Measurements from ENCODE around the gene FBXO21. TPM values are rescaled to one million over a fixed set of nuclear protein-coding genes. Genes with fewer than 3 reads are reported as not detected.

The FBXO21 gene
- total RNA-seq, 2 experiments from 2014 or later, result 34.4 to 60.8 TPM

DNA sequence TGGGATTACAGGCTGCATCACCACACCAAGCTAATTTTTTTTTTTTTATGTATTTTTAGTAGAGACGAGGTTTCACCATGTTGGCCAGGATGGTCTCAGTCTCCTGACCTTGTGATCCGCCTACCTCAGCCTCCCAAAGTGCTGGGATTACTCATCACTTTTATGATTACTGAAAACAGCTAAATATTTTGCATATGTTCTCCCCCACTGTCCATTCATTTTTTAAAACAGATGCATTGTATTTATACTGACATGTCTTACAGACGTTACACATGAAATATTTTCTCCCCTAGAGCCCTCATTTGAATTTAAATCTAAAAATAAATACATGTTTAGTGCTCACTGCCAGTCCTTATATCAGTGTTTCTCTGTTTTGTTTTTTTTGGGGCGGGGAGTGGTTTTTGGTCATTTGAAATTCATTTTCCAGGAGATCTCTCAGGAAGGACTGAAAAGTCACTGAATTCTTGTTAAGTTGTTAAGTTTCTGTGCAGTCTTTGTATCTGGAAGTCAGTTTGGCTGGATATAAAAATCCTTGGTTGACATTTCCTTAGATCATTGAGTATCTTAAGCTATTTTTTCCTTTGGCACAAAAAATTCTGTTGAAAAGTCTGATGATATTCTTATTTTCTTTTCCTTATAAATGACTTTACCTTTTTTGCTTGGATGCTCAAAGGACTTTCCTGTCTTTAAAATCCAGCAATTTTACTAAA, 9.4 kb downstream of the FBXO21 start:
- H3K4me1 ChIP-seq (ENCODE audit: insufficient read depth, low read length, poor library complexity, severe bottlenecking), result no peaks in the 10 kb centered on the region
- ChIA-PET CTCF (ENCODE audit: unreplicated experiment) (no interaction called here), POLR2A (interaction anchor here (0.7 kb wide), 1 partner anchor 25 kb away, joined by 3 read pairs; no protein-coding TSS in a partner anchor)
- intact Hi-C loops (cut with micrococcal nuclease; ENCODE audit: unreplicated experiment), result no loop called here
- no peaks in the 10 kb centered on the region for H3K9me2 ChIP-seq (ENCODE audit: insufficient read depth, low read length)
- TF ChIP-seq, protein P1, sequence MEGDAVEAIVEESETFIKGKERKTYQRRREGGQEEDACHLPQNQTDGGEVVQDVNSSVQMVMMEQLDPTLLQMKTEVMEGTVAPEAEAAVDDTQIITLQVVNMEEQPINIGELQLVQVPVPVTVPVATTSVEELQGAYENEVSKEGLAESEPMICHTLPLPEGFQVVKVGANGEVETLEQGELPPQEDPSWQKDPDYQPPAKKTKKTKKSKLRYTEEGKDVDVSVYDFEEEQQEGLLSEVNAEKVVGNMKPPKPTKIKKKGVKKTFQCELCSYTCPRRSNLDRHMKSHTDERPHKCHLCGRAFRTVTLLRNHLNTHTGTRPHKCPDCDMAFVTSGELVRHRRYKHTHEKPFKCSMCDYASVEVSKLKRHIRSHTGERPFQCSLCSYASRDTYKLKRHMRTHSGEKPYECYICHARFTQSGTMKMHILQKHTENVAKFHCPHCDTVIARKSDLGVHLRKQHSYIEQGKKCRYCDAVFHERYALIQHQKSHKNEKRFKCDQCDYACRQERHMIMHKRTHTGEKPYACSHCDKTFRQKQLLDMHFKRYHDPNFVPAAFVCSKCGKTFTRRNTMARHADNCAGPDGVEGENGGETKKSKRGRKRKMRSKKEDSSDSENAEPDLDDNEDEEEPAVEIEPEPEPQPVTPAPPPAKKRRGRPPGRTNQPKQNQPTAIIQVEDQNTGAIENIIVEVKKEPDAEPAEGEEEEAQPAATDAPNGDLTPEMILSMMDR (conservative IDR thresholded peaks at IDR 0.05; ENCODE audit: low read length), result no peak
- no peak overlapping the region for H2AFZ ChIP-seq (ENCODE audit: low read length)
- no peaks in the 10 kb centered on the region for H4K20me1 ChIP-seq (ENCODE audit: insufficient read depth, low read length)
- H3K79me2 ChIP-seq (ENCODE audit: insufficient read depth, low read depth, low read length), result 0 out of 2 replicates have a peak, but pooled peaks cover 3% of the 10 kb centered on the region
- no peak overlapping the region for H3K4me3 ChIP-seq (ENCODE audit: low read depth, low read length, poor library complexity, severe bottlenecking)
- no TSS peak for BruUV-seq (replicated peaks)
- no peak overlapping the region for H3K27ac ChIP-seq (ENCODE audit: low read depth, low read length, poor library complexity, severe bottlenecking)
- peak; percentile 12 for DNase-seq (ENCODE audit: low spot score)
- peaks cover 15% of the 10 kb centered on the region; the same call in 1 of the 2 replicates for H3K9me3 ChIP-seq (ENCODE audit: low read length)
- H3K36me3 ChIP-seq (ENCODE audit: insufficient read depth, low read length), result peaks cover 100% of the 10 kb centered on the region
- no peak overlapping the region for H3K4me2 ChIP-seq (ENCODE audit: low read length)

DNA sequence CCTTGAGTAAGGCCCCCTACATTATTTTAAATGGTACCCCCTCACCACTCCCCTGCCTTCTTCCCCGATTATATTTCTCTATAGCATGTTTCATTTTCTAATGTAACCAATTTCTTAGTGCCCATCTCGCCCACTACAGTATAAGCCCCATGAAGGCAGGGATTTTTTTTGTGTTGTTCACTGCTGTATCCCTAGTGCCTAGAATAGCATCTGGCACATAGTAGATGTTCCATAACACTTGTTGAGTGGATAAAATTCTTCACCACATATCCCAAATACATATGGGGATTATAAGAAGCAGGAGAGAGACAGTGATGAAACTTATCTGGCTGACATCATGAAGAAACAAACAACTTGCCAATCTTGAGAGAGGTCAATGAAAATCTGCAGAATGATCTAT, 11.5 kb downstream of the FBXO21 start:
- no peak overlapping the region for H3K27ac ChIP-seq (ENCODE audit: low read depth, low read length, poor library complexity, severe bottlenecking)
- POLR2A ChIA-PET, result no interaction called here
- no peaks in the 10 kb centered on the region for H3K4me1 ChIP-seq (ENCODE audit: insufficient read depth, low read length, poor library complexity, severe bottlenecking)
- CTCF ChIA-PET (ENCODE audit: unreplicated experiment), result no interaction called here
- H3K4me3 ChIP-seq (ENCODE audit: low read depth, low read length, poor library complexity, severe bottlenecking), result no peak overlapping the region
- DNase-seq (ENCODE audit: low spot score), result no peak
- TF ChIP-seq, protein P1 (conservative IDR thresholded peaks at IDR 0.05; ENCODE audit: low read length), result no peak
- TF ChIP-seq EZH2phosphoT487 (IDR thresholded peaks at IDR 0.05; ENCODE audit: borderline replicate concordance, low read depth, low read length), result no peak
- 0 out of 2 replicates have a peak, but pooled peaks cover 2% of the 10 kb centered on the region for H3K79me2 ChIP-seq (ENCODE audit: insufficient read depth, low read depth, low read length)
- no peaks in the 10 kb centered on the region for H3K9me2 ChIP-seq (ENCODE audit: insufficient read depth, low read length)
- intact Hi-C loops (cut with micrococcal nuclease; ENCODE audit: unreplicated experiment), result no loop called here
- no TSS peak for BruUV-seq (replicated peaks)
- peaks cover 15% of the 10 kb centered on the region; the same call in 1 of the 2 replicates for H3K9me3 ChIP-seq (ENCODE audit: low read length)
- H2AFZ ChIP-seq (ENCODE audit: low read length), result no peak overlapping the region
- H4K20me1 ChIP-seq (ENCODE audit: insufficient read depth, low read length), result no peaks in the 10 kb centered on the region
- no peak overlapping the region for H3K4me2 ChIP-seq (ENCODE audit: low read length)
- H3K36me3 ChIP-seq (ENCODE audit: insufficient read depth, low read length), result peaks cover 100% of the 10 kb centered on the region

DNA sequence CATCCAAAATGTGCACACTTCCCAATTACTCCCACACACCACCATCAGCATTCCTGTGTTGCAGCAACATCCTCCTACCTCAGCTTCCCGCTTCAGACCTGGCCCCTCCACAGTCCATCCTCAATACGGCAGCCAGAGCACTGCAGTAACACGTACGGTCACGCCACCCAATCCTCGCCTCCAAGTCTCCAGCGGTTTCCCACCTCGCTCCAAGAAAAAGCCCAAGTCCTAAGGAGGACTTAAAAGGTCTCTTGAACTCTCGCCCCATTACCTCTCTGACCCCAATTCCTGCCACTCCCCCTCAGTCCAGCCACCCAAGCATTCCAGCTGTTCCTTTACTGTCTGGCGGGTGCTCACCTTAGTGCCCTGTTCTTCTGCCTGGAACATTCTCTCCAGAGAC, 12.0 kb downstream of the FBXO21 start:
- H3K79me2 ChIP-seq (ENCODE audit: insufficient read depth, low read depth, low read length), result no peaks in the 10 kb centered on the region
- CTCF ChIA-PET (ENCODE audit: unreplicated experiment), result no interaction called here
- no peak overlapping the region for H3K4me3 ChIP-seq (ENCODE audit: low read depth, low read length, poor library complexity, severe bottlenecking)
- TF ChIP-seq, protein P1 (conservative IDR thresholded peaks at IDR 0.05; ENCODE audit: low read length), result no peak
- TF ChIP-seq EZH2phosphoT487 (IDR thresholded peaks at IDR 0.05; ENCODE audit: borderline replicate concordance, low read depth, low read length), result no peak
- H3K4me1 ChIP-seq (ENCODE audit: insufficient read depth, low read length, poor library complexity, severe bottlenecking), result no peaks in the 10 kb centered on the region
- BruUV-seq (replicated peaks), result no TSS peak
- H3K36me3 ChIP-seq (ENCODE audit: insufficient read depth, low read length), result peaks cover 100% of the 10 kb centered on the region
- H3K4me2 ChIP-seq (ENCODE audit: low read length), result no peak overlapping the region
- intact Hi-C loops (cut with micrococcal nuclease; ENCODE audit: unreplicated experiment), result no loop called here
- POLR2A ChIA-PET, result no interaction called here
- no peak for DNase-seq (ENCODE audit: low spot score)
- H3K9me2 ChIP-seq (ENCODE audit: insufficient read depth, low read length), result no peaks in the 10 kb centered on the region
- no peak overlapping the region for H3K27ac ChIP-seq (ENCODE audit: low read depth, low read length, poor library complexity, severe bottlenecking)
- H2AFZ ChIP-seq (ENCODE audit: low read length), result no peak overlapping the region
- H3K9me3 ChIP-seq (ENCODE audit: low read length), result peaks cover 15% of the 10 kb centered on the region; the same call in 1 of the 2 replicates
- no peaks in the 10 kb centered on the region for H4K20me1 ChIP-seq (ENCODE audit: insufficient read depth, low read length)

All from OCI-LY7 (cell line).